Measurements from ENCODE around the gene TMEM158. TPM values are rescaled to one million over a fixed set of nuclear protein-coding genes. Genes with fewer than 3 reads are reported as not detected.
A peak's percentile ranks its signal among the peaks of the same experiment; 100 is the strongest.

Gene TMEM158
- total RNA-seq, 1 donor from 2014 or later = 2.7 TPM

DNA sequence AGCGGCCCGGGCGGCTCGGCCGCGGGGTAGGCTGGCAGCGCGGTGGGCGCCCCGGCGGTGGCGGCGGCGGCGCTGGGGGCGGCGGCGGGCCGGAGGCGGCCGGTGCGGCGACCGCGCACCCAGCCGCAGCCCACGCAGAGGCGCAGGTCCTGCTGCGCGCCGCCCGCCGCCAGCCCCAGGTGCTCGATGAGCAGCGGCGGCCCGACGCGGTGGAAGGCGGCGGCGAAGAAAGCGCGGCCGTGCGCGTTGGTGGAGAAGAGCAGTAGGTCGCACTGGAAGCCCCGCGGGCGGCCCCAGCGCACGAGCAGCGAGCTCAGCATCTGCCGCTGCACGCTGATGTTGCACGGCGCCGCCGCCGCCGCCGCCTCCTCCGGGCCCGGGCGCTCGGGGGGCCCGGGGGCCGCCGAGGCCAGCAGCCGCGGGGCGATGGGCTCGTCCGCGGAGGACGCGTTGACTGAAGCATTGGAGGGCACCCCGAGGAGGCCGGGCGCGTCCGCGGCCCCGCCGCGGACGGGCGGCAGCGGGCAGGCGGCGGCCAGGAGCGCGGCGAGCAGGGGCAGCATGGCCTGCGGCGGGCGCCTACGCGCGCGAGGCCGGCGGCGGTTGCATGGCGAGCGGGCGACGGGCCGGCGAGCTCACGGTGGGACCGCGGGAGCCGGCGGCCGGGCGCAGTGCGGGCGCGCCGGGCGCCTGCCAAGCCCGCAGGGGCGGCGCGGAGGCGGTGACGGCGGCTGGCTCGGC, 452 bp downstream of the TMEM158 start:
- Mint-ChIP-seq H3K4me3 (peak overlapping the region; percentile 97), H3K27ac (no peak overlapping the region), H3K27me3 (ENCODE audit: insufficient read depth, low read depth) (peaks cover 16% of the 10 kb centered on the region), H3K36me3 (no peaks in the 10 kb centered on the region), H3K9me3 (no peaks in the 10 kb centered on the region), H3K4me1 (peaks cover 36% of the 10 kb centered on the region)
- Histone ChIP-seq H4K20me1 (ENCODE audit: low read depth) (no peaks in the 10 kb centered on the region), H3K4me3 (peak overlapping the region; percentile 82), H3F3A (ENCODE audit: low read depth) (peaks cover 21% of the 10 kb centered on the region), H3K79me2 (ENCODE audit: low read depth) (peaks cover 6% of the 10 kb centered on the region), H3K27me3 (peaks cover 19% of the 10 kb centered on the region), H3K9ac (no peak overlapping the region), H3K27ac (no peak overlapping the region), H2AFZ (replicated peaks) (peak overlapping the region; percentile 88), H3K36me3 (no peaks in the 10 kb centered on the region), H3K9me3 (ENCODE audit: low read depth) (no peaks in the 10 kb centered on the region), H3K4me2 (peak overlapping the region; percentile 97), H3K4me1 (peaks cover 27% of the 10 kb centered on the region)
- TF ChIP-seq EZH2phosphoT487 (IDR thresholded peaks at IDR 0.05) = no peak
- TF ChIP-seq, protein P1, sequence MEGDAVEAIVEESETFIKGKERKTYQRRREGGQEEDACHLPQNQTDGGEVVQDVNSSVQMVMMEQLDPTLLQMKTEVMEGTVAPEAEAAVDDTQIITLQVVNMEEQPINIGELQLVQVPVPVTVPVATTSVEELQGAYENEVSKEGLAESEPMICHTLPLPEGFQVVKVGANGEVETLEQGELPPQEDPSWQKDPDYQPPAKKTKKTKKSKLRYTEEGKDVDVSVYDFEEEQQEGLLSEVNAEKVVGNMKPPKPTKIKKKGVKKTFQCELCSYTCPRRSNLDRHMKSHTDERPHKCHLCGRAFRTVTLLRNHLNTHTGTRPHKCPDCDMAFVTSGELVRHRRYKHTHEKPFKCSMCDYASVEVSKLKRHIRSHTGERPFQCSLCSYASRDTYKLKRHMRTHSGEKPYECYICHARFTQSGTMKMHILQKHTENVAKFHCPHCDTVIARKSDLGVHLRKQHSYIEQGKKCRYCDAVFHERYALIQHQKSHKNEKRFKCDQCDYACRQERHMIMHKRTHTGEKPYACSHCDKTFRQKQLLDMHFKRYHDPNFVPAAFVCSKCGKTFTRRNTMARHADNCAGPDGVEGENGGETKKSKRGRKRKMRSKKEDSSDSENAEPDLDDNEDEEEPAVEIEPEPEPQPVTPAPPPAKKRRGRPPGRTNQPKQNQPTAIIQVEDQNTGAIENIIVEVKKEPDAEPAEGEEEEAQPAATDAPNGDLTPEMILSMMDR (IDR thresholded peaks at IDR 0.05) = no peak
- no peak for TF ChIP-seq EZH2 (IDR thresholded peaks at IDR 0.05)
- peak; percentile 74 for DNase-seq (ENCODE audit: low spot score)

- peak overlapping the region; percentile 88 for H2AFZ ChIP-seq (replicated peaks)
- H3K4me3 ChIP-seq = peak overlapping the region; percentile 82
- H3K27ac ChIP-seq = no peak overlapping the region
- no peaks in the 10 kb centered on the region for H3K36me3 Mint-ChIP-seq
- peaks cover 6% of the 10 kb centered on the region for H3K79me2 ChIP-seq (ENCODE audit: low read depth)
- H3K4me2 ChIP-seq = peak overlapping the region; percentile 97
- H3K9me3 ChIP-seq (ENCODE audit: low read depth) = no peaks in the 10 kb centered on the region
- no peaks in the 10 kb centered on the region for H3K36me3 ChIP-seq
- H3K27me3 Mint-ChIP-seq (ENCODE audit: insufficient read depth, low read depth) = peaks cover 16% of the 10 kb centered on the region
- peaks cover 39% of the 10 kb centered on the region for H3K4me1 Mint-ChIP-seq
- H4K20me1 ChIP-seq (ENCODE audit: low read depth) = no peaks in the 10 kb centered on the region
- no peaks in the 10 kb centered on the region for H3K9me3 Mint-ChIP-seq
- peak; percentile 95 for DNase-seq (ENCODE audit: low spot score)
- peak; percentile 62 for TF ChIP-seq EZH2 (IDR thresholded peaks at IDR 0.05)
- TF ChIP-seq, protein P1 (IDR thresholded peaks at IDR 0.05) = peak; percentile 67
- no peak for TF ChIP-seq EZH2phosphoT487 (IDR thresholded peaks at IDR 0.05)
- H3K4me3 Mint-ChIP-seq = peak overlapping the region; percentile 97
- H3K27me3 ChIP-seq = peaks cover 19% of the 10 kb centered on the region
- no peak overlapping the region for H3K9ac ChIP-seq
- H3K27ac Mint-ChIP-seq = no peak overlapping the region
- H3K4me1 ChIP-seq = peaks cover 27% of the 10 kb centered on the region
- H3F3A ChIP-seq (ENCODE audit: low read depth) = peaks cover 21% of the 10 kb centered on the region
These were observed 1.1 kb downstream of the TMEM158 start for GRCh38 chr3:45224824-45225464.

DNA sequence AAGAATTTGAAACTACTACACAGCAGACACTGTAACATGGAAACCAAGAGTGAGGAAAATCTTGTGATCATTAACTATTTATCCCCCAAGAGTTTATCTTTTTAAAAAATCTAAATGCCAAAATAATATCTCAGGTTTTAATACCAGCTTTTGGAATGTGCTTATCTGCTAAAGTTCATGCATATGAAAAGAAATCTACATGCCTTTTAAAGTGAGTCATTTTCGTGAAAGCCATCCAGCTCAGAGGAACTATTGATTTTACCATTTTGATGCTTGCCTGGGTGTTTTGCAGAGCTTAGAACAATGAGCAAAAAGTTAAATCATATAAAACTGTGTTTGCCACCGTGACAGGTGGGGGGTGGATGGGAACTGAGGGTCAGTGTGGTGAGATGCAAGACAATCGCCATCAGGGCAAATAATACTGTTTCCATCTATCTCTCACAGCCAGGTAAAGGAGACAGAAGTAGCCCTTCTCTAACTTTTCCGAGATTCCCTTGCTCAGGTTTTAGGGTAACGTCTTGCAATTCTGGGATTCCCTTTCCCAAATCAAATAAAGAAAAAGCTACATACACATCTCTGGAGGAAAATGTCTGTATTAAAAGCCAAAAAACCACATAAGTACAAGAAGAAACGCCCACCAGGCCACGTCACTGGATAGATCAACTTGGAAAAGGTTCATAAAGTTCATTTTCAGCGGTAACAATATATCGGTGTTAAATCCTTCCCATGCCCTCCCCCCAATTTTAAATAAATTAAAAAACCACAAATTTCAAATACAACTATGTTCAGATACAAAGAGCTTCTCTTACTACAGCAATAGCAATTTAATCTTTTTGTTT, 2.0 kb downstream of the TMEM158 start:
- H4K20me1 ChIP-seq (ENCODE audit: low read depth) = no peaks in the 10 kb centered on the region
- H3K4me3 ChIP-seq = peak overlapping the region; percentile 82
- Mint-ChIP-seq H3K36me3 (no peaks in the 10 kb centered on the region), H3K27ac (no peak overlapping the region), H3K27me3 (ENCODE audit: insufficient read depth, low read depth) (peaks cover 20% of the 10 kb centered on the region), H3K4me1 (peaks cover 39% of the 10 kb centered on the region), H3K9me3 (no peaks in the 10 kb centered on the region), H3K4me3 (peak overlapping the region; percentile 97)
- H3K4me1 ChIP-seq = peaks cover 27% of the 10 kb centered on the region
- peaks cover 6% of the 10 kb centered on the region for H3K79me2 ChIP-seq (ENCODE audit: low read depth)
- H3K27ac ChIP-seq = no peak overlapping the region
- TF ChIP-seq EZH2 (IDR thresholded peaks at IDR 0.05) (no peak), EZH2phosphoT487 (IDR thresholded peaks at IDR 0.05) (no peak)
- TF ChIP-seq, protein P1 (IDR thresholded peaks at IDR 0.05) = no peak
- peak overlapping the region; percentile 97 for H3K4me2 ChIP-seq
- peaks cover 19% of the 10 kb centered on the region for H3K27me3 ChIP-seq
- H2AFZ ChIP-seq (replicated peaks) = peak overlapping the region; percentile 88
- no peaks in the 10 kb centered on the region for H3K9me3 ChIP-seq (ENCODE audit: low read depth)
- DNase-seq (ENCODE audit: low spot score) = no peak
- no peak overlapping the region for H3K9ac ChIP-seq
- peaks cover 21% of the 10 kb centered on the region for H3F3A ChIP-seq (ENCODE audit: low read depth)
- H3K36me3 ChIP-seq = no peaks in the 10 kb centered on the region
